WTC11 (cell line): ENCODE results near the gene VPS35L.

Source experiments
- ATF2 ChIP-seq: sonication (generic); formaldehyde crosslinking; IDR thresholded peaks from 2 replicates; pipeline ENCODE4 v1.8.1; 2022; ENCODE audit warnings: low read depth, missing genetic modification reagents, borderline replicate concordance
- ETV6 ChIP-seq: sonication (generic); formaldehyde crosslinking; IDR thresholded peaks from 2 replicates; pipeline ENCODE4 v1.8.1; 2022; ENCODE audit warnings: mild to moderate bottlenecking, missing genetic modification reagents
- TEAD4 ChIP-seq: sonication (generic); formaldehyde crosslinking; IDR thresholded peaks from 2 replicates; pipeline ENCODE4 v1.8.0; 2022; ENCODE audit warnings: mild to moderate bottlenecking, missing genetic modification reagents
- USF2 ChIP-seq: sonication (generic); formaldehyde crosslinking; IDR thresholded peaks from 2 replicates; pipeline ENCODE4 v1.8.1; 2023; ENCODE audit warnings: mild to moderate bottlenecking, missing genetic modification reagents, moderate library complexity
- ZMAT4 ChIP-seq: fragments of 250-450 bp; sonication (Bioruptor Pico); IDR thresholded peaks from 2 replicates; pipeline ENCODE4 v1.9.0; 2021; ENCODE audit warnings: mild to moderate bottlenecking
- ZNF232 ChIP-seq: sonication (generic); formaldehyde crosslinking; IDR thresholded peaks from 2 replicates; pipeline ENCODE4 v1.8.0; 2022; ENCODE audit warnings: mild to moderate bottlenecking, missing genetic modification reagents
- TF ChIP-seq, protein P1 (sequence below): fragments of 200-600 bp; IDR thresholded peaks from 2 replicates; pipeline ENCODE4 v1.8.0; 2022; ENCODE audit warnings: antibody characterized with exemption

GRCh38 chr16:19717314-19717713 lies 161.8 kb downstream of the VPS35L start:
- no peak for TF ChIP-seq TEAD4 (CRISPR knock-in tag)
- no peak for TF ChIP-seq ETV6 (CRISPR knock-in tag)
- TF ChIP-seq, protein P1, sequence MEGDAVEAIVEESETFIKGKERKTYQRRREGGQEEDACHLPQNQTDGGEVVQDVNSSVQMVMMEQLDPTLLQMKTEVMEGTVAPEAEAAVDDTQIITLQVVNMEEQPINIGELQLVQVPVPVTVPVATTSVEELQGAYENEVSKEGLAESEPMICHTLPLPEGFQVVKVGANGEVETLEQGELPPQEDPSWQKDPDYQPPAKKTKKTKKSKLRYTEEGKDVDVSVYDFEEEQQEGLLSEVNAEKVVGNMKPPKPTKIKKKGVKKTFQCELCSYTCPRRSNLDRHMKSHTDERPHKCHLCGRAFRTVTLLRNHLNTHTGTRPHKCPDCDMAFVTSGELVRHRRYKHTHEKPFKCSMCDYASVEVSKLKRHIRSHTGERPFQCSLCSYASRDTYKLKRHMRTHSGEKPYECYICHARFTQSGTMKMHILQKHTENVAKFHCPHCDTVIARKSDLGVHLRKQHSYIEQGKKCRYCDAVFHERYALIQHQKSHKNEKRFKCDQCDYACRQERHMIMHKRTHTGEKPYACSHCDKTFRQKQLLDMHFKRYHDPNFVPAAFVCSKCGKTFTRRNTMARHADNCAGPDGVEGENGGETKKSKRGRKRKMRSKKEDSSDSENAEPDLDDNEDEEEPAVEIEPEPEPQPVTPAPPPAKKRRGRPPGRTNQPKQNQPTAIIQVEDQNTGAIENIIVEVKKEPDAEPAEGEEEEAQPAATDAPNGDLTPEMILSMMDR: no peak
- no peak for TF ChIP-seq ATF2 (CRISPR knock-in tag)
- TF ChIP-seq USF2 (CRISPR knock-in tag): no peak
- TF ChIP-seq ZMAT4 (CRISPR knock-in tag): no peak
- no peak for TF ChIP-seq ZNF232 (CRISPR knock-in tag)
